HepG2 (cell line): ENCODE data around the gene NEU4. TPM values are rescaled to one million over a fixed set of nuclear protein-coding genes. Genes with fewer than 3 reads are reported as not detected.

Experiments used
- ARID4A ChIP-seq: sonication (generic); formaldehyde crosslinking; IDR thresholded peaks from 2 replicates; pipeline ENCODE4 v1.5.0; 2020; ENCODE audit warnings: mild to moderate bottlenecking, missing genetic modification reagents, borderline replicate concordance
- KDM5A ChIP-seq: fragments of 200-600 bp; sonication (generic); IDR thresholded peaks from 2 replicates; pipeline ENCODE4 v1.7.0; 2018; ENCODE audit warnings: antibody characterized with exemption, mild to moderate bottlenecking, low read length, borderline replicate concordance
- NFATC3 ChIP-seq: sonication (generic); formaldehyde crosslinking; IDR thresholded peaks from 2 replicates; pipeline ENCODE4 v1.5.1; 2020; ENCODE audit warnings: mild to moderate bottlenecking, missing genetic modification reagents
- PCBP1 ChIP-seq: fragments of 200-400 bp; formaldehyde crosslinking; IDR thresholded peaks from 2 replicates; pipeline ENCODE4 v1.6.1; 2017; ENCODE audit warnings: mild to moderate bottlenecking, low read depth, low read length, borderline replicate concordance
- THAP9 ChIP-seq: sonication (generic); formaldehyde crosslinking; IDR thresholded peaks from 2 replicates; pipeline ENCODE4; 2020; ENCODE audit warnings: missing genetic modification reagents, mild to moderate bottlenecking, borderline replicate concordance
- ZNF740 ChIP-seq: sonication (generic); formaldehyde crosslinking; IDR thresholded peaks from 2 replicates; pipeline ENCODE4 v1.4.0; 2020; ENCODE audit warnings: missing genetic modification reagents
- polyA plus RNA-seq, 8 experiments: library from polyadenylated mRNA; depleted of rRNA in 3 of 8; stranded (reverse) in 7 of 8; unstranded in 1 of 8; fragments of >200 nt; fragmentation: Illumina TruSeq in 4 of 8; extraction: Trizol in 4 of 8; gene quantifications; 2 replicates each; pipeline versions ENCODE4 v1.2.1 to v1.2.3, GENCODE V29; 2011 to 2016; ENCODE audit warnings: low read depth in 4 of 8, missing spikeins in 1 of 8, mixed read lengths in 1 of 8; ENCODE audit not compliant: insufficient read depth in 1 of 8
- total RNA-seq, 5 experiments: library from RNA; depleted of rRNA; stranded (reverse); fragments of >200 nt; fragmentation: Illumina TruSeq; extraction: Trizol; gene quantifications; 2 replicates each; pipeline ENCODE4 v1.2.3, GENCODE V29; 2016; ENCODE audit warnings: low read depth in 1 of 5

NEU4 gene
- total and polyA plus RNA-seq, 2 of the 13 experiments (the other 11 are each of a cell fraction or from before 2014, with no cell fraction given), result 53.5 to 107 TPM

GRCh38 chr2:241859017-241859435 lies 50.0 kb downstream of the NEU4 start (continued):
- 0 out of 2 replicates have a peak, but pooled peaks have one; percentile 32 for TF ChIP-seq THAP9 (CRISPR knock-in tag)
- TF ChIP-seq KDM5A, result no peak
- 0 out of 2 replicates have a peak, but pooled peaks have one; percentile 11 for TF ChIP-seq ZNF740 (CRISPR knock-in tag)
- TF ChIP-seq PCBP1, result peak; percentile 69; the same call in 1 of the 2 replicates
- TF ChIP-seq NFATC3 (CRISPR knock-in tag), result no peak
- 0 out of 2 replicates have a peak, but pooled peaks have one; percentile 13 for TF ChIP-seq ARID4A
- TF ChIP-seq, all 625 proteins: peak for 8
